IMR-90 (cell line): Measurements from ENCODE around the gene RPS19. TPM values are rescaled to one million over a fixed set of nuclear protein-coding genes. Genes with fewer than 3 reads are reported as not detected.

Experiments used
- ATAC-seq: fragments of 200-7000 bp; cut with Tn5 transposase; 2 replicates; pipeline ENCODE4 v1.9.1; 2020; ENCODE audit warnings: low read depth, mild to moderate bottlenecking, moderate library complexity
- BruUV-seq: library from RNA; stranded (reverse); fragments of 400-500 nt; replicated peaks from 2 replicates; lab custom pipeline; 2021; lab: Mats Ljungman, UMichigan
- CTCF ChIA-PET: fragments of 300-600 bp; formaldehyde crosslinking; extraction: SDS; loops from one replicate; lab custom pipeline; 2021; ENCODE audit warnings: antibody characterized with exemption; lab: Yijun Ruan, JAX
- POLR2A ChIA-PET: fragments of 300-600 bp; sonication (Branson Sonifier 250); formaldehyde crosslinking; loops from one replicate; lab custom pipeline; 2022; ENCODE audit warnings: antibody characterized with exemption; ENCODE audit not compliant: unreplicated experiment; lab: Charles Lee
- DNase-seq: peaks from one replicate; pipeline ENCODE4 v3.0.0; 2013
- H2AFZ ChIP-seq: replicated peaks from 2 replicates; pipeline ENCODE3; 2013; ENCODE audit warnings: low read length, mild to moderate bottlenecking; ENCODE audit not compliant: poor library complexity
- H2AK5ac ChIP-seq: 2 replicates; pipeline ENCODE4 v1.6.1; 2013; ENCODE audit warnings: low read depth, low read length, inconsistent platforms
- H2AK9ac ChIP-seq: replicated peaks from 2 replicates; pipeline ENCODE3; 2013; ENCODE audit warnings: mild to moderate bottlenecking, low read depth, low read length, moderate library complexity; ENCODE audit not compliant: poor library complexity
- H2BK120ac ChIP-seq: 2 replicates; pipeline ENCODE4 v1.6.1; 2013; ENCODE audit warnings: low read depth, low read length, inconsistent platforms
- H2BK15ac ChIP-seq: 3 replicates; pipeline ENCODE4 v1.6.1; 2013; ENCODE audit warnings: low read depth, low read length, inconsistent platforms
- H2BK20ac ChIP-seq: 2 replicates; pipeline ENCODE4 v1.6.1; 2013; ENCODE audit warnings: low read depth, mild to moderate bottlenecking, inconsistent platforms, low read length, moderate library complexity
- H2BK5ac ChIP-seq: 2 replicates; pipeline ENCODE4 v1.6.1; 2013; ENCODE audit warnings: mild to moderate bottlenecking, low read depth, low read length, inconsistent platforms; ENCODE audit not compliant: poor library complexity, severe bottlenecking
- H3K14ac ChIP-seq: replicated peaks from 2 replicates; pipeline ENCODE4 v1.6.1; 2013; ENCODE audit warnings: low read depth, low read length, inconsistent platforms
- H3K18ac ChIP-seq: 2 replicates; pipeline ENCODE4 v1.6.1; 2013; ENCODE audit warnings: low read depth, low read length, control low read depth
- H3K23ac ChIP-seq: 2 replicates; pipeline ENCODE4 v1.6.1; 2013; ENCODE audit warnings: low read depth, low read length, inconsistent platforms
- H3K27ac ChIP-seq: 2 replicates; pipeline ENCODE4 v1.5.1; 2013; ENCODE audit warnings: mild to moderate bottlenecking, control low read depth, low read length; ENCODE audit not compliant: insufficient read depth
- H3K27me3 ChIP-seq: 2 replicates; pipeline ENCODE4 v1.6.1; 2013; ENCODE audit warnings: low read length; ENCODE audit not compliant: control insufficient read depth, insufficient read depth
- H3K36me3 ChIP-seq: 2 replicates; pipeline ENCODE4 v1.6.1; 2013; ENCODE audit warnings: low read length, mixed read lengths; ENCODE audit not compliant: control insufficient read depth, insufficient read depth
- H3K4ac ChIP-seq: 2 replicates; pipeline ENCODE4 v1.6.1; 2013; ENCODE audit warnings: low read depth, low read length, inconsistent platforms
- H3K4me1 ChIP-seq: 2 replicates; pipeline ENCODE4 v1.6.1; 2013; ENCODE audit warnings: low read length, mixed read lengths; ENCODE audit not compliant: control insufficient read depth, insufficient read depth
- H3K4me2 ChIP-seq: 2 replicates; pipeline ENCODE4 v1.6.1; 2013; ENCODE audit warnings: low read depth, mild to moderate bottlenecking, control low read depth, low read length, moderate library complexity
- H3K4me3 ChIP-seq: 2 replicates; pipeline ENCODE4 v1.5.1; 2013; ENCODE audit warnings: low read depth, mild to moderate bottlenecking, control low read depth, low read length, moderate library complexity; ENCODE audit not compliant: insufficient read depth
- H3K56ac ChIP-seq: 2 replicates; pipeline ENCODE4 v1.6.1; 2013; ENCODE audit warnings: low read length, inconsistent platforms; ENCODE audit not compliant: insufficient read depth; ENCODE audit errors: extremely low read depth
- H3K79me1 ChIP-seq, 2 experiments: 2 replicates each; pipeline ENCODE4 v1.6.1; 2013; ENCODE audit warnings: low read length in 2 of 2, inconsistent platforms in 1 of 2, low read depth in 1 of 2
- H3K9ac ChIP-seq: 2 replicates; pipeline ENCODE4 v1.6.1; 2013; ENCODE audit warnings: low read depth, low read length, control low read depth
- H3K9me1 ChIP-seq: 2 replicates; pipeline ENCODE4 v1.6.1; 2013; ENCODE audit warnings: low read length, inconsistent platforms; ENCODE audit not compliant: insufficient read depth
- H3K9me3 ChIP-seq: 2 replicates; pipeline ENCODE4 v1.6.1; 2013; ENCODE audit warnings: low read length; ENCODE audit not compliant: control insufficient read depth, insufficient read depth
- H4K20me1 ChIP-seq: 2 replicates; pipeline ENCODE4 v1.6.1; 2013; ENCODE audit warnings: low read length, inconsistent platforms; ENCODE audit not compliant: insufficient read depth
- H4K5ac ChIP-seq: 2 replicates; pipeline ENCODE4 v1.6.1; 2013; ENCODE audit warnings: mild to moderate bottlenecking, low read depth, low read length, control low read depth
- H4K8ac ChIP-seq, 2 experiments: 2 replicates each; pipeline ENCODE4 v1.6.1; 2013; ENCODE audit warnings: low read depth in 2 of 2, low read length in 2 of 2, control low read depth in 1 of 2, inconsistent platforms in 1 of 2
- H4K91ac ChIP-seq: 2 replicates; pipeline ENCODE4 v1.6.1; 2013; ENCODE audit warnings: low read depth, low read length, inconsistent platforms; ENCODE audit not compliant: insufficient read depth
- BHLHE40 ChIP-seq: fragments of 150-350 bp; IDR thresholded peaks from 2 replicates; pipeline ENCODE4 v1.6.1; 2016; ENCODE audit warnings: mild to moderate bottlenecking, low read depth, low read length
- CEBPB ChIP-seq: IDR thresholded peaks from 2 replicates; pipeline ENCODE4 v1.6.1; 2012; ENCODE audit warnings: low read depth, low read length, improper control_type of control experiment
- CHD1 ChIP-seq: IDR thresholded peaks from 2 replicates; pipeline ENCODE4 v1.6.1; 2012; ENCODE audit warnings: low read depth, low read length, improper control_type of control experiment
- ELK1 ChIP-seq: fragments of 150-350 bp; IDR thresholded peaks from 2 replicates; pipeline ENCODE4 v1.6.1; 2016; ENCODE audit warnings: low read depth, mild to moderate bottlenecking, low read length, moderate library complexity, borderline replicate concordance
- POLR2A ChIP-seq: IDR thresholded peaks from 2 replicates; pipeline ENCODE4 v1.6.1; 2012; ENCODE audit warnings: mild to moderate bottlenecking, low read depth, low read length
- RCOR1 ChIP-seq: IDR thresholded peaks from 2 replicates; pipeline ENCODE4 v1.6.1; 2012; ENCODE audit warnings: mild to moderate bottlenecking, low read length, improper control_type of control experiment; ENCODE audit not compliant: insufficient replicate concordance
- SMC3 ChIP-seq: fragments of 150-350 bp; IDR thresholded peaks from 2 replicates; pipeline ENCODE4 v1.6.1; 2016; ENCODE audit warnings: low read depth, mild to moderate bottlenecking, antibody characterized with exemption, low read length, moderate library complexity
- WGBS, 2 experiments: methylation state at CpG; one replicate each; pipeline versions ENCODE4 v1.1.5 to v1.1.7; 2013; ENCODE audit warnings: missing lambda C conversion rate in 2 of 2; ENCODE audit not compliant: insufficient read length in 1 of 2; ENCODE audit errors: extremely low coverage in 2 of 2; 5-methylcytosine and 5-hydroxymethylcytosine counted together
- dilution Hi-C: fragments of 300-500 bp; cut with HindIII; formaldehyde crosslinking; loops from one replicate; pipeline ENCODE4 v1.14.3; 2018; ENCODE audit warnings: low sequenced_read_pairs; ENCODE audit not compliant: unreplicated experiment
- in situ Hi-C: fragments of 300-500 bp; cut with MboI; formaldehyde crosslinking; loops from 3 replicates; pipeline ENCODE4 v1.14.3; 2019; ENCODE audit warnings: low sequenced_read_pairs, inconsistent platforms, mixed read lengths
- intact Hi-C: fragments of 100-400 bp; cut with micrococcal nuclease; formaldehyde crosslinking; loops from 2 replicates; pipeline ENCODE4 v1.10.0; 2022
- polyA plus RNA-seq, 3 experiments: library from polyadenylated mRNA; depleted of rRNA; stranded (reverse); fragments of >200 nt; gene quantifications; 2 replicates each; pipeline ENCODE4 v1.2.3, GENCODE V29; 2012; ENCODE audit warnings: low replicate concordance in 1 of 3
- total RNA-seq: library from RNA; depleted of rRNA; stranded (reverse); fragments of >200 nt; gene quantifications from 2 replicates; pipeline ENCODE4 v1.2.3, GENCODE V29; 2012

RPS19 gene
- total and polyA plus RNA-seq, 2 of the 4 experiments (the other 2 are of a cell fraction) = 230 to 3,988 TPM

DNA sequence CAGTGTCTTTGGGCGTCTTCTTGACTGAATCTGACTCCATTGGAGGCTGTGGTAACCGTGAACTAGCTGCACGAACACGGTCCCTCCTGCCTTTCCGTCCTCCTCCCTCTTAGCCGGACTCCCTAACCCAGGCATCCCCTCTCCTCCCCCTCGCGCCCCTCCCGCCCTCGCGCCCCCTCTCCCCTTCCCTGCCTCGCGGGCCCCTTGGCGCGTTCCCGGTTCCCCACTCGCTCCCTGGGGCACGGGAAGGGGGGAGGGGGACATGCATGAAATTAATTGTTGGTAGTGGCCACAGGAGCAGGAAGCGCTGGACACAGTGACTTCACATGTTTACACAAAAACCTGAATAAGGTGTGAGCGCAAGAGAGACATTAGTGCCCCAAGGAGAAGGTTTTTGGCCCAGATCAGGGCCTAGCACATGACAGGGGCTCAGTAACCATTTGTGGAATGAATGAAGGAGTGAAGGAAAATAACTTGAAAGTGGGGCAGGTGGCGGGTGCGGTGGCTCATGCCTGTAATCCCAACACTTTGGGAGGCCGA, 14.9 kb upstream of the RPS19 start:
- BruUV-seq = no TSS peak
- H3K9me3 ChIP-seq = no peaks in the 10 kb centered on the region
- CTCF ChIA-PET = no interaction called here

More for the DNA sequence above, 14.9 kb upstream of the RPS19 start:
- H2BK120ac ChIP-seq = no peak overlapping the region
- no peak overlapping the region for H3K9ac ChIP-seq
- no peak overlapping the region for H4K8ac ChIP-seq
- no peak overlapping the region for H2BK15ac ChIP-seq
- H2AK5ac ChIP-seq = no peak overlapping the region
- intact Hi-C loops (no loop called here), dilution Hi-C loops (no loop called here), in situ Hi-C loops (no loop called here)
- H3K36me3 ChIP-seq = no peaks in the 10 kb centered on the region
- no peak overlapping the region for H3K4ac ChIP-seq
- no peak overlapping the region for H3K18ac ChIP-seq
- no peak for TF ChIP-seq CHD1
- no peak for TF ChIP-seq POLR2A
- TF ChIP-seq BHLHE40 = no peak
- TF ChIP-seq SMC3 = no peak
- TF ChIP-seq RCOR1 = no peak
- TF ChIP-seq CEBPB = no peak
- no peak for TF ChIP-seq ELK1
- 88% methylated on average over 3 of the region's 23 CpGs; no CpG with 5 or more reads in 1 of the 2 experiments for WGBS, 2 experiments
- H3K9me1 ChIP-seq = no peaks in the 10 kb centered on the region
- no peak overlapping the region for H3K4me2 ChIP-seq
- no peak for ATAC-seq
- no peak overlapping the region for H4K5ac ChIP-seq
- no peak overlapping the region for H2BK20ac ChIP-seq
- no peak overlapping the region for H3K23ac ChIP-seq
- H3K4me1 ChIP-seq = no peaks in the 10 kb centered on the region
- H2AFZ ChIP-seq = no peak overlapping the region
- H3K27me3 ChIP-seq = peaks cover 7% of the 10 kb centered on the region
- no peaks in the 10 kb centered on the region for H4K20me1 ChIP-seq
- no peak overlapping the region for H2BK5ac ChIP-seq
- DNase-seq = no peak
- no peaks in the 10 kb centered on the region for H3K79me1 ChIP-seq
- H2AK9ac ChIP-seq = peak overlapping the region; percentile 52
- no peak overlapping the region for H3K4me3 ChIP-seq
- no peak overlapping the region for H3K27ac ChIP-seq
- H3K14ac ChIP-seq = no peak overlapping the region
- no peak overlapping the region for H4K91ac ChIP-seq
- no peak overlapping the region for H3K56ac ChIP-seq
- POLR2A ChIA-PET = no interaction called here
